ENCODE results near the gene GLTPD2.
A peak's percentile ranks its signal among the peaks of the same experiment; 100 is the strongest.

The GLTPD2 gene

GRCh38 chr17:4789701-4789950 is 862 bp downstream of the GLTPD2 start:
- no peak for TF ChIP-seq CTCF (IDR thresholded peaks at IDR 0.05; ENCODE audit: low read depth, low read length)
- peak overlapping the region; percentile 65 for H3K4me3 ChIP-seq (replicated peaks in 1 of 2; ENCODE audit: low read depth in 2 of 2, low read length in 2 of 2)
- no peak for DNase-seq (ENCODE audit: low read depth in 2 of 2)

GRCh38 chr17:4789951-4790704 is 1.4 kb downstream of the GLTPD2 start:
- DNase-seq (ENCODE audit: low read depth in 2 of 2): peak; percentile 88 to 97
- peak overlapping the region; percentile 48 to 65 for H3K4me3 ChIP-seq (replicated peaks in 1 of 2; ENCODE audit: low read depth in 2 of 2, low read length in 2 of 2)
- peak; percentile 45 for TF ChIP-seq CTCF (IDR thresholded peaks at IDR 0.05; ENCODE audit: low read depth, low read length)

- no peak for DNase-seq (ENCODE audit: low read depth in 2 of 2)
- peak overlapping the region; percentile 48 to 65 for H3K4me3 ChIP-seq (replicated peaks in 1 of 2; ENCODE audit: low read depth in 2 of 2, low read length in 2 of 2)
- TF ChIP-seq CTCF (IDR thresholded peaks at IDR 0.05; ENCODE audit: low read depth, low read length): no peak
Measured at GRCh38 chr17:4790705-4791088, 1.9 kb downstream of the GLTPD2 start.

GRCh38 chr17:4795168-4795567 is 6.4 kb downstream of the GLTPD2 start:
- no peak overlapping the region for H3K4me3 ChIP-seq (replicated peaks in 1 of 2; ENCODE audit: low read depth in 2 of 2, low read length in 2 of 2)
- TF ChIP-seq CTCF (IDR thresholded peaks at IDR 0.05; ENCODE audit: low read depth, low read length): no peak
- DNase-seq (ENCODE audit: low read depth in 2 of 2): no peak

- peak; percentile 47 to 55 for DNase-seq (ENCODE audit: low read depth in 2 of 2)
- H3K4me3 ChIP-seq (replicated peaks in 1 of 2; ENCODE audit: low read depth in 2 of 2, low read length in 2 of 2): peak overlapping the region; percentile 81 to 93
- no peak for TF ChIP-seq CTCF (IDR thresholded peaks at IDR 0.05; ENCODE audit: low read depth, low read length)
Measured at GRCh38 chr17:4796552-4796920, 7.8 kb downstream of the GLTPD2 start.

GRCh38 chr17:4800462-4801196 is 11.9 kb downstream of the GLTPD2 start:
- DNase-seq (ENCODE audit: low read depth in 2 of 2): no peak
- no peak for TF ChIP-seq CTCF (IDR thresholded peaks at IDR 0.05; ENCODE audit: low read depth, low read length)
- H3K4me3 ChIP-seq (replicated peaks in 1 of 2; ENCODE audit: low read depth in 2 of 2, low read length in 2 of 2): no peak overlapping the region

Measured in cardiac fibroblast (primary cell).